KMS-11 (cell line): ENCODE results near the gene GJA9.

Experiments used
- H2AFZ ChIP-seq: fragments of 200-600 bp; sonication (generic); 2 replicates; pipeline ENCODE4 v1.6.1; 2016; ENCODE audit warnings: antibody characterized with exemption, mixed run types, low read depth
- H3K27ac ChIP-seq: fragments of 200-600 bp; sonication (generic); 2 replicates; pipeline ENCODE4 v1.6.1; 2016; ENCODE audit warnings: mild to moderate bottlenecking, mixed run types
- H3K27me3 ChIP-seq: fragments of 200-600 bp; sonication (generic); 2 replicates; pipeline ENCODE4 v1.6.1; 2017; ENCODE audit warnings: mild to moderate bottlenecking, low read depth, mixed run types, moderate library complexity; ENCODE audit not compliant: insufficient read depth
- H3K36me3 ChIP-seq: fragments of 200-600 bp; sonication (generic); 2 replicates; pipeline ENCODE4 v1.6.1; 2017; ENCODE audit warnings: mild to moderate bottlenecking, mixed run types; ENCODE audit not compliant: insufficient read depth
- H3K4me1 ChIP-seq: fragments of 200-600 bp; sonication (generic); 2 replicates; pipeline ENCODE4 v1.6.1; 2016; ENCODE audit warnings: mild to moderate bottlenecking, low read depth, mixed run types; ENCODE audit not compliant: poor library complexity, severe bottlenecking
- H3K4me2 ChIP-seq: fragments of 200-600 bp; sonication (generic); 2 replicates; pipeline ENCODE4 v1.7.0; 2016; ENCODE audit warnings: mild to moderate bottlenecking, mixed run types
- H3K4me3 ChIP-seq: fragments of 200-600 bp; sonication (generic); IDR thresholded peaks from 2 replicates; pipeline ENCODE4 v1.6.1; 2017; ENCODE audit warnings: low read depth, low read length, mixed read lengths; ENCODE audit not compliant: insufficient read depth
- H3K79me2 ChIP-seq: fragments of 200-600 bp; sonication (generic); 2 replicates; pipeline ENCODE4 v1.6.1; 2016; ENCODE audit warnings: low read depth, mixed run types; ENCODE audit not compliant: insufficient read depth
- H3K9ac ChIP-seq: fragments of 200-600 bp; sonication (generic); 2 replicates; pipeline ENCODE4 v1.6.1; 2016; ENCODE audit warnings: mild to moderate bottlenecking, mixed run types
- H4K20me1 ChIP-seq: fragments of 200-600 bp; sonication (generic); 2 replicates; pipeline ENCODE4 v1.6.1; 2016; ENCODE audit warnings: mild to moderate bottlenecking, mixed run types; ENCODE audit not compliant: insufficient read depth
- TF ChIP-seq, protein P1 (sequence below): fragments of 200-600 bp; sonication (generic); conservative IDR thresholded peaks from 2 replicates; pipeline ENCODE4 v1.6.1; 2017; ENCODE audit warnings: low read depth, mild to moderate bottlenecking, antibody characterized with exemption, low read length, moderate library complexity, mixed read lengths

Gene GJA9

DNA sequence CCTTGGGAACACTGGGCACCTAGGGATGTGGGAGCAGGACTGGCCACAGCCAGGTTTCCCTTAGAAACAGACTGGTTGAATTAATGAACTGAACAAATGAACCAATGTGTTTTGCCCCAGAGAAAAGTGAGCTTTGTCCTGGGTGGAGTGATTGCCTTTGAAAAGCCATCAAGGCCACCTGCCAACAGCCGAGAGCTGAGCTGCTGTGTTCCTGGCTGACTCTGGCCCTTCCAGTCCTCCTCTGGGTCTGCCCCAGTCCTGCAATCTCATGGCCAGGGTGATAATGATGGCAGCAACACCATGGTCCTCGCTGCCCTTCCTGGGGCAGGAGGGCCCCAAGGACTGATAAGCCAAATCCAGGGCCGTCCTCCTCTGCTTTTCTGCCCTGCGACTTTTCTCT lies 18.2 kb upstream of the GJA9 start:
- H3K36me3 ChIP-seq, result no peaks in the 10 kb centered on the region
- H4K20me1 ChIP-seq, result no peaks in the 10 kb centered on the region
- H3K4me2 ChIP-seq, result no peak overlapping the region
- H3K79me2 ChIP-seq, result no peaks in the 10 kb centered on the region
- no peak overlapping the region for H3K27ac ChIP-seq
- no peaks in the 10 kb centered on the region for H3K4me1 ChIP-seq
- no peak overlapping the region for H3K4me3 ChIP-seq
- no peak overlapping the region for H2AFZ ChIP-seq
- H3K9ac ChIP-seq, result no peak overlapping the region
- no peaks in the 10 kb centered on the region for H3K27me3 ChIP-seq
- TF ChIP-seq, protein P1, sequence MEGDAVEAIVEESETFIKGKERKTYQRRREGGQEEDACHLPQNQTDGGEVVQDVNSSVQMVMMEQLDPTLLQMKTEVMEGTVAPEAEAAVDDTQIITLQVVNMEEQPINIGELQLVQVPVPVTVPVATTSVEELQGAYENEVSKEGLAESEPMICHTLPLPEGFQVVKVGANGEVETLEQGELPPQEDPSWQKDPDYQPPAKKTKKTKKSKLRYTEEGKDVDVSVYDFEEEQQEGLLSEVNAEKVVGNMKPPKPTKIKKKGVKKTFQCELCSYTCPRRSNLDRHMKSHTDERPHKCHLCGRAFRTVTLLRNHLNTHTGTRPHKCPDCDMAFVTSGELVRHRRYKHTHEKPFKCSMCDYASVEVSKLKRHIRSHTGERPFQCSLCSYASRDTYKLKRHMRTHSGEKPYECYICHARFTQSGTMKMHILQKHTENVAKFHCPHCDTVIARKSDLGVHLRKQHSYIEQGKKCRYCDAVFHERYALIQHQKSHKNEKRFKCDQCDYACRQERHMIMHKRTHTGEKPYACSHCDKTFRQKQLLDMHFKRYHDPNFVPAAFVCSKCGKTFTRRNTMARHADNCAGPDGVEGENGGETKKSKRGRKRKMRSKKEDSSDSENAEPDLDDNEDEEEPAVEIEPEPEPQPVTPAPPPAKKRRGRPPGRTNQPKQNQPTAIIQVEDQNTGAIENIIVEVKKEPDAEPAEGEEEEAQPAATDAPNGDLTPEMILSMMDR, result no peak

DNA sequence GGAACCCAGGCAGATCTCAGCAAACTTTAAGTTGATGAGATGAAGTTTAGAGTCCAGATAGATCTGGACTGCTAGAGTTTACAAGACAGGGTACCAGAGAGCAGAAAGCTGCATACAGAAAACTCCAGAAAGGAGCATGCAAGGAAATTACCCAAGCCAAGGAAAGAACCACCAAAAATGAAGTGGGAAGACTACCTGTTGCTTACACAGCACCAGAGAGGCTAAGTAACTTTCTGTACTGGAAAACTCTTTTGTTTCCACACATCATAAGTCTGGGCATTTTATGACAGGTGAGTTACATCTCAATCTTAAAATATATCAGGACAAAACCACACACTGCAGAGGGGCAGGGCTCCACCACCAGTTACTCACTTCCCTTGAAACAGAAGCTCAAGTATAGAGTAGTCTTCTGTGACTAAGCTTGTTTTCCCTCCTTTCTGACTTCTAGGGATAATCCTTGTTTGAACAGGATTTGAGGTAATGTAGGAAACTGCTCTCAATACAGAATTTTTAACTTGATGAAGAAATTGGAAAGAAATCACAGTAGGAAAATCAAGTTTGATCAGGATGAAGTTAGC lies 17.4 kb upstream of the GJA9 start:
- Histone ChIP-seq H3K4me3 (no peak overlapping the region), H3K27ac (no peak overlapping the region), H3K27me3 (no peaks in the 10 kb centered on the region), H4K20me1 (no peaks in the 10 kb centered on the region), H2AFZ (no peak overlapping the region), H3K4me2 (no peak overlapping the region), H3K9ac (no peak overlapping the region), H3K4me1 (no peaks in the 10 kb centered on the region), H3K79me2 (no peaks in the 10 kb centered on the region), H3K36me3 (no peaks in the 10 kb centered on the region)
- TF ChIP-seq, protein P1, result no peak

DNA sequence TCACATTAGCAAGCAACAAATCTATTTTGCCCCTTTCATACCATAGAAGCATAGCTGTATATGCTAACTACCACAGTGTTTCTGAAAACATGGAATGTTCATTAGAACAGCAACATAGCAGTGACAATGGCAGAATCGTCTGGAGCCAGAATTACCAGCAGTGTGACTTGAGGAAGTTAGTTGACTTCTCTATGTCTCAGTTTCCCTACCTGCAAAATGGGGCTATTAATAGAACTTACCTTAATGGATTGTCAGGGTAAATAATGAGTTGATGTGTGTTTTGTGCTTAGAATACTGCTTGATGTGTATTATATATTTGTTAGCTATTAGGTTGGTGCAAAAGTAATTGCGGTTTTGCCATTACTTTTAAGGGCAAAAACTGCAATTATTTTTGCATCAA lies 14.8 kb upstream of the GJA9 start:
- Histone ChIP-seq H3K79me2 (no peaks in the 10 kb centered on the region), H3K27me3 (no peaks in the 10 kb centered on the region), H3K4me1 (no peaks in the 10 kb centered on the region), H3K9ac (no peak overlapping the region), H4K20me1 (no peaks in the 10 kb centered on the region), H3K36me3 (no peaks in the 10 kb centered on the region), H3K4me2 (no peak overlapping the region), H3K4me3 (no peak overlapping the region), H2AFZ (no peak overlapping the region), H3K27ac (no peak overlapping the region)
- TF ChIP-seq, protein P1, result no peak

DNA sequence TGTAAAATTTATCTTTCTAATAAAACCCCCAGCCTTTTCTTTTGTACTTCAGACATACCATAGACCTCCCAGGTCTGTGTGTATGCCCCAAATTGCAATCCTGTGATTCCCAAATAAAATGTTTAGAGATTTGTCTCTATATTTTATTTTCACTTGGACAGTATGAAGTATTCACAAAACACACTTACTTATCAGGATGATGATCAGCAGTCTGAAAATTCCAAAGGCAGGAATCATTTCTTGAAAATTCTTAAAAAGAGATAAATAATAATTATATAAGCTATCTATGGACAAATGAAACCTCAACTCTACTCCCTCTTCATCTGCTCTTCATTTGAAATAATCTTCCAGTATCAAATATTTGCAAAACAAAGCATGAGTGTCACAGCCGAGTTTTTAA lies 11.6 kb upstream of the GJA9 start:
- H3K27ac ChIP-seq, result no peak overlapping the region
- H2AFZ ChIP-seq, result no peak overlapping the region
- H3K9ac ChIP-seq, result no peak overlapping the region
- H3K4me1 ChIP-seq, result no peaks in the 10 kb centered on the region
- no peaks in the 10 kb centered on the region for H3K79me2 ChIP-seq
- H4K20me1 ChIP-seq, result no peaks in the 10 kb centered on the region
- TF ChIP-seq, protein P1, result no peak
- H3K4me3 ChIP-seq, result no peak overlapping the region
- no peaks in the 10 kb centered on the region for H3K36me3 ChIP-seq
- no peak overlapping the region for H3K4me2 ChIP-seq
- no peaks in the 10 kb centered on the region for H3K27me3 ChIP-seq
